Smooth muscle cell (in vitro differentiated cells): ENCODE results near the gene MC5R. TPM values are rescaled to one million over a fixed set of nuclear protein-coding genes. Genes with fewer than 3 reads are reported as not detected.

Experiments
- DNase-seq: peaks from one replicate; lab custom pipeline; 2025; ENCODE audit not compliant: unreplicated experiment; lab: John Stamatoyannopoulos, UW
- H2AFZ ChIP-seq: fragments of 200-600 bp; sonication (generic); 2 replicates; pipeline ENCODE4 v1.6.0; 2016; ENCODE audit warnings: antibody characterized with exemption, low read depth, mild to moderate bottlenecking
- H3F3A ChIP-seq: fragments of 200-600 bp; sonication (generic); 2 replicates; pipeline ENCODE4 v1.6.0; 2017; ENCODE audit warnings: antibody characterized with exemption, low read depth
- H3K27ac ChIP-seq: fragments of 200-600 bp; sonication (generic); 2 replicates; pipeline ENCODE4 v1.5.1; 2016; ENCODE audit warnings: low read depth, mild to moderate bottlenecking
- H3K27me3 ChIP-seq: fragments of 200-600 bp; sonication (generic); 2 replicates; pipeline ENCODE4 v1.6.1; 2016; ENCODE audit warnings: low read depth, mild to moderate bottlenecking
- H3K36me3 ChIP-seq: fragments of 200-600 bp; sonication (generic); 2 replicates; pipeline ENCODE4 v1.5.1; 2016; ENCODE audit warnings: low read depth
- H3K4me1 ChIP-seq: fragments of 200-600 bp; sonication (generic); 2 replicates; pipeline ENCODE4 v1.5.1; 2016; ENCODE audit warnings: low read depth
- H3K4me2 ChIP-seq: fragments of 200-600 bp; sonication (generic); 2 replicates; pipeline ENCODE4 v1.6.0; 2016; ENCODE audit warnings: mild to moderate bottlenecking
- H3K4me3 ChIP-seq: fragments of 200-600 bp; sonication (generic); 2 replicates; pipeline ENCODE4 v1.5.1; 2016; ENCODE audit warnings: mild to moderate bottlenecking
- H3K79me2 ChIP-seq: fragments of 200-600 bp; sonication (generic); 2 replicates; pipeline ENCODE4 v1.6.0; 2016; ENCODE audit warnings: low read depth, mild to moderate bottlenecking
- H3K9ac ChIP-seq: fragments of 200-600 bp; sonication (generic); 2 replicates; pipeline ENCODE4 v1.6.0; 2016; ENCODE audit warnings: low read depth
- H3K9me3 ChIP-seq: fragments of 200-600 bp; sonication (generic); replicated peaks from 2 replicates; pipeline ENCODE4 v1.5.1; 2016; ENCODE audit warnings: low read depth
- H4K20me1 ChIP-seq: fragments of 200-600 bp; sonication (generic); 2 replicates; pipeline ENCODE4 v1.6.0; 2016; ENCODE audit warnings: low read depth
- CTCF ChIP-seq: fragments of 200-600 bp; sonication (generic); IDR thresholded peaks from 2 replicates; pipeline ENCODE4 v1.5.1; 2017; ENCODE audit warnings: borderline replicate concordance, mild to moderate bottlenecking, antibody characterized with exemption; ENCODE audit not compliant: insufficient read depth, poor library complexity, severe bottlenecking
- WGBS: methylation state at CpG from one replicate; pipeline ENCODE4 v1.1.7; 2016; ENCODE audit warnings: low lambda C conversion rate; 5-methylcytosine and 5-hydroxymethylcytosine counted together
- polyA plus RNA-seq: library from polyadenylated mRNA; unstranded; fragments of >200 nt; fragmentation: Nextera tagmentation; extraction: Ambion mirVana; gene quantifications from 2 replicates; pipeline ENCODE4 v1.2.1, GENCODE V29; 2016
- total RNA-seq: library from RNA; depleted of rRNA; stranded (reverse); fragments of >200 nt; gene quantifications from 2 replicates; pipeline ENCODE4 v1.2.3, GENCODE V29; 2014

Gene MC5R
- total and polyA plus RNA-seq, 2 experiments from 2014 or later = not detected

GRCh38 chr18:13826209-13826608 is 2.3 kb downstream of the MC5R start:
- Histone ChIP-seq H4K20me1 (no peaks in the 10 kb centered on the region), H3K9me3 (no peaks in the 10 kb centered on the region), H3K27ac (no peak overlapping the region), H3K36me3 (no peaks in the 10 kb centered on the region), H3K4me2 (no peak overlapping the region), H3F3A (no peaks in the 10 kb centered on the region), H3K9ac (no peak overlapping the region), H3K79me2 (no peaks in the 10 kb centered on the region), H3K4me1 (no peaks in the 10 kb centered on the region), H3K27me3 (peaks cover 36% of the 10 kb centered on the region), H3K4me3 (no peak overlapping the region), H2AFZ (no peak overlapping the region)
- DNase-seq = no peak
- 95% methylated on average over 26 of the region's 26 CpGs for WGBS
- no peak for TF ChIP-seq CTCF

- Histone ChIP-seq H3K9me3 (no peaks in the 10 kb centered on the region), H3K27ac (no peak overlapping the region), H3K4me3 (no peak overlapping the region), H3F3A (no peaks in the 10 kb centered on the region), H3K4me1 (no peaks in the 10 kb centered on the region), H3K36me3 (no peaks in the 10 kb centered on the region), H2AFZ (no peak overlapping the region), H3K79me2 (no peaks in the 10 kb centered on the region), H3K27me3 (peaks cover 15% of the 10 kb centered on the region), H4K20me1 (no peaks in the 10 kb centered on the region), H3K9ac (no peak overlapping the region), H3K4me2 (no peak overlapping the region)
- no peak for DNase-seq
- TF ChIP-seq CTCF = peak; percentile 11
- WGBS = 76% methylated on average over 11 of the region's 11 CpGs
These were observed 8.0 kb downstream of the MC5R start for GRCh38 chr18:13831864-13832508.

- H3K4me1 ChIP-seq = no peaks in the 10 kb centered on the region
- H3F3A ChIP-seq = no peaks in the 10 kb centered on the region
- no peak for TF ChIP-seq CTCF
These were observed 10.6 kb downstream of the MC5R start for GRCh38 chr18:13834496-13835015.

GRCh38 chr18:13835202-13835601 is 11.3 kb downstream of the MC5R start:
- Histone ChIP-seq H4K20me1 (no peaks in the 10 kb centered on the region), H3K27ac (no peak overlapping the region), H3K4me2 (no peak overlapping the region), H3K9me3 (no peaks in the 10 kb centered on the region), H3K79me2 (no peaks in the 10 kb centered on the region), H3K27me3 (no peaks in the 10 kb centered on the region), H3F3A (no peaks in the 10 kb centered on the region), H3K4me3 (no peak overlapping the region), H3K4me1 (no peaks in the 10 kb centered on the region), H2AFZ (no peak overlapping the region), H3K36me3 (no peaks in the 10 kb centered on the region), H3K9ac (no peak overlapping the region)
- TF ChIP-seq CTCF = no peak
- WGBS = 78% methylated on average over 6 of the region's 6 CpGs
- no peak for DNase-seq

More at GRCh38 chr18:13834496-13835015, 10.6 kb downstream of the MC5R start:
- 80% methylated on average over 8 of the region's 8 CpGs for WGBS
- H3K9me3 ChIP-seq = no peaks in the 10 kb centered on the region
- H3K27me3 ChIP-seq = no peaks in the 10 kb centered on the region
- H4K20me1 ChIP-seq = no peaks in the 10 kb centered on the region
- no peak overlapping the region for H3K4me2 ChIP-seq
- no peak for DNase-seq
- no peaks in the 10 kb centered on the region for H3K36me3 ChIP-seq
- H3K9ac ChIP-seq = no peak overlapping the region
- no peaks in the 10 kb centered on the region for H3K79me2 ChIP-seq
- no peak overlapping the region for H2AFZ ChIP-seq
- no peak overlapping the region for H3K4me3 ChIP-seq
- H3K27ac ChIP-seq = no peak overlapping the region
